HG02610 (cell line): ENCODE measurements around the gene STX4.
"Not testable (repeated sequence)": the region's sequence is repeated elsewhere in the genome, so short reads cannot be mapped to it uniquely, and the experiment has no call there.

ENCODE experiments used
- ATAC-seq: cut with Tn5 transposase; IDR thresholded peaks from one replicate; pipeline ENCODE4 v1.9.1; 2021; ENCODE audit warnings: mild to moderate bottlenecking, moderate library complexity; ENCODE audit not compliant: unreplicated experiment

STX4 gene

DNA sequence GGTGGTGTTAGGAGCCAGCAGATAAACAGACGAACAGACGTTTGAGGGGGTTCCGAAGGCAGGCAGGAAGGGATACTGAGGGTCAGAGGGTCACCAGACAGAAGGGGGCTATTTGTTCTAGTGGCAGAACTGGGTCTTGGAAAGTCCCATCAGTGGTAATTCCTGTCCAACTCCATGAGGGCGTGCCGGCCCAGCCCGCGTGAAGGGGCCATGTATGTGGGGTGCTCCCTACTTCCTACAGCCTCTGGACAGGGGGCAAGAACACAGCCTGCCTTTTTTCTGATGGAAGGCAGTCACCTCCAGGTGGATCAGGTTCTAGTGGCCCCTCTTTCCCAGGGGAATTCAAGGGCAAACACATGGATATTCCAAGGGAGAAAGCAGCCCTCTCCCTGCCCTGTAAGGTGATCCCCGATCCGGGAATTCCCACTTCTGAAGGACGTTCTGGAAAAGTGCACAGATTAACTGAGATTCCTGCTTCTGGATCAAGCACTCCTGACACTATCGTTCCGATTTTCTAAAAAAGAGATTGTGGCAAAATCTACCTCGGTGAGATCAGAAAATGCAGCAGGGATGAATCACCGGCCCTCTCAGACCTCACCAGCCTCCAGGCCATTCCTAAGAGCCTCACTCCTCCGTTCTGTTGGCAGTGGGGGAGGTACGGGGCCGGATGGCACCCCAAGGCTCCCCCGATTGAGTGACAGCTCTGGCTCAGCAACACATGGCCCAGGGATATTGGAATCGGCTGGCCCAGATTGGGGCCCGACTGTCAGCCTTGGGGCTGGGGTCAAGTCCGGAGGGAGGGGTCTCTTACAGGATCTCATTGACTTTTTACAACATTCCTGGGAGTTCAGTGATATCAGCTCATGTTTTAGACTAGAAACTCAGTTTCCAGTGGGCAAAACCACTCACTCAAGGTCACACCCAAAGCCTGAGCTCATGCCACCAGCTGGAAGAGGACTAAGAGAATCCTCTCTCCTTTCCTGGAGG, 35.3 kb upstream of the STX4 start:
- ATAC-seq: no peak

- no peak for ATAC-seq
Measured at GRCh38 chr16:30998852-30999761, 34.3 kb upstream of the STX4 start.

GRCh38 chr16:31000671-31001382, 32.5 kb upstream of the STX4 start:
- ATAC-seq: no peak

DNA sequence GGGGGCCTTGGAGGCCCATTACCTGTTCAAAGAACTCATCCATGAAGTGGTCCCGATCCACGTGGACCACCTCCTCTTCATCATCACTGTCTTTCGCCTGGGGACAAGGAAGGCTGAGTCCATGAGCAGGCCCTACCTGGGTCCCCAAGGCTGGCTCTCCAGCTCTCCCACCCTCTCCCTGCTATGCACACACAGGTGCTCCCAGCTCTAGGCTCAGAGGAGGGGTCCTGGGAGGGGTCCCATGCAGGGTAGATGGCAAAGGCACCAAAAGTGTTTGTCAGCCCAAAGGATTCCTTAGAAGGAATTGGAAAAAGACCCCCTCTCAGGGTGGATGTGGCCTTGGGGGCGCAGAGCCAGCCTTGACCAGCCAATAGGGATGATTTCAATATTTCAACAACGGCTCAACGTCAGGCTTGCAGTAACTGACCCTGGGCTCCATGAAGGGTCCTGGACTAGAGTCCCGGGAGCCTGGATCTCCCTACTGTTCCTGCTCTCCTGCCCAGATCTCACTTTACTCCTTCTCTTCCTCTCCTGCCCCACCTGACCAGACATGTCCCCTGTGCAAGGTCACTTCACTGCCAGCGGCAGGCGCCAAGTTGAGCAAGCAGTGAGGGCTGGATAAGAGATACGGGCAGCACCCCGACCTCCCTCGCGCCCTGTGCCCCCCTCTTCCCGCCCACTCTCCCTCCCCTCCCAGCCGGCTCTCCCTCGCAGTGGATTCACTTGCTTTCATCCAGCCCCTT, 31.7 kb upstream of the STX4 start:
- no peak for ATAC-seq

DNA sequence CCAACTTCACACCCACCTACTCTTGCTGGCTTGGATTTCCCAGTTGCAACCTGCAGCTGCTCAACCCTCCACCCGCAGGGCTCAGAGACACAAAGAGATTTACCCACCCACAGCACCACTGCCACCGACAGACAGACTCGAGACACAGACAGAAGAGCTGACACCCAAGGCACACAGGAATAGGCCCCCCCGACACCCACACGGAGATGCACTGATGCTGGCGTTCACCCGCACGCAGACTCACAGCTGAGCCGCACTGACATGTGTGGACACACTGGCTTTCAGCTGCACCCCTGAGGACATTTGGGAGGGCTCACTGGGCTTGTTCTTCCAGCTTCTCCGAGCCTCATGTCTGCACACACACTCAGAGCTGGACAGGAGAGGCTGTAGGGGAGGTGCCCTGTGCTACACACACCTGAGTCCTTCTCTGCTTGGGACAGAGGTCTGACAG, 31.1 kb upstream of the STX4 start:
- no peak for ATAC-seq

- ATAC-seq: no peak
Measured at GRCh38 chr16:31002862-31003341, 30.5 kb upstream of the STX4 start.

- no peak for ATAC-seq
Measured at GRCh38 chr16:31003744-31004143, 29.6 kb upstream of the STX4 start.

GRCh38 chr16:31004658-31005057, 28.7 kb upstream of the STX4 start:
- no peak for ATAC-seq

- ATAC-seq: no peak
Measured at GRCh38 chr16:31005350-31006085, 27.8 kb upstream of the STX4 start.

DNA sequence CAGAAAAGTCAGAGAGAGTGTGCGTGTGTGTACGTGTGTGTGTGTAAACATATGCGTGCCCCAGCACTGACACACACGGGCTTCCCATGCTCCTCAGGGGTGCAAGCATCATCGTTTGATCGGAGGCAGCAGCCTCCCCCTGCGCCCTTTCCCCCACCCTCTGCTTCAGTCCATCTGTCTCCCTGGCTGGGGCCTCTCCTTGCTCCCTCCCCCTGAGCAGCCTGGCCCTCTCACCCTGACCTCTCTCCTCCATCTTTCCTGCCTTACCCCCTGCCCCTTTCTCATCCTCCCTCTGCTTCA, 27.3 kb upstream of the STX4 start:
- no peak for ATAC-seq

DNA sequence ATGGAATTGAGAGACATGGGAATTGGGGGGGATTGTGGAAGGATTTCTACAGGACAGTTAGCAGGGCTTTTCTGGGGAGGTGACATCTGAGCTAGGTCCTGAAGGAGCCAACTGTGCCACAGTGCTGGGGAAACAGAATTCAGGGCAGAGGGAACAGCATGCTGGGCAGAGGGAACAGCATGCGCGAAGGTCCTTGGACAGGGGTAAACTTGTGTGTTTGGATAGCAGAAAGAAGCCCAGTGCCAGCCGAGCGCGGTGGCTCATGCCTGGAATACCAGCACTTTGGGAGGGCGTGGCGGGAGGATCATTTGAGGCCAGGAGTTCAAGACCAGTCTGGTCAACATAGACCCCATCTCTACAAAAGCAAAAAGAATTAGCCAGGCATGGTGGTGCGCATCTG, 26.8 kb upstream of the STX4 start:
- ATAC-seq: no peak

DNA sequence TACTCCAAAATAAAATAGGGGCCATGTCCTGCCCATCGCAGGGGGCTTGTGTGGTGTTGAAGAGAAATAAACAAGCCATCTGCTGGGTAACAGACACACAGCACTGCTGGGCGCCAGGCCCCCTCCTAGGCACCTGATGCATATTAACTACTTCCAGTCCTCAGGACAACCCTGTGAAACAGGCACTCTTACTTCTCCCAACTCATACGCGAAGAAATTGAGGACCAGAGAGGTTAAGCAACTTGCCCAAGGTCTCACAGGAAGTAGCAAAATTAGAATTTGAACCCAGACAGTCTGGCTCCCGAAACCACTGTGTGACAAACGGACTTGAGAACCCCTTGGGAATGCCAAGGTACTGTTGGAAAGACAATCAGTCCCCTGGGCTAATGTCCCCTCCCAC, 25.7 kb upstream of the STX4 start:
- no peak for ATAC-seq

DNA sequence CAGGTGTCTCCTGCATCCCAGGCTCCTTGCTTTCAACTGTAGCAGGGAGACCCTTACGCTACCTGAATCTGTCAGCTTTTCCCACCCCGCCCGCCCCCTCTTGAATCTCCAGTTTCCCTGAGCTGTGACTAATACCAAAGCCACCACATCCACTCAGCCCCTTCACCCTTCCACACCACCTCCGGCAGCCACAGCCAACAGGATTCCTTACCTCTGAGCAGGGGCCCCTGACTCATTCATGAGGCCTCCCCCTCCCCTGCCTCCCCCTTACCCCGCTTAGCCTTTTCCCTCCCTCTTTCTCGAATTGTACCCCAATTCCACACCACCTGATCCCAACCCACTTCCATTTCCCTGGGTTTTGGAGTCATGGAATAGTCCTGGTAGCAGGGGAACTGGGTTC, 25.2 kb upstream of the STX4 start:
- ATAC-seq: no peak

DNA sequence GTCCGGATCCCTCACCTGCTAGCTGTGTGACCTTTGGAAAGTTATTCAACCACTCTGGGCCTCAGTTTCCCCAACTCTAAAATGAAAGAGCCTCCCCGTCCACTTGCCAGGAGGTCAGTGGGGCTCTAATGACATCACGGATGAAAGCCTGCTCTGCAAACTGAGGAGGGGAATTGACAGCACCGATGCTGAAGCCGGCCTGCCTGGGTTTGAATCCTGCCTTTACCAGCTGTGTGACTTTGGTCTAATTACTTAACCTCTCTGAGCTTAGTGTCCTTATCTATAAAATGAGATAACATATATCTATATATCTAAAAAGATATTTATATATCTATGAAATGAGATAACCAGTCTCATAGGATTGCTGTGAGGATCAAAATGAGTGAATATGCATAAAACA, 24.8 kb upstream of the STX4 start:
- ATAC-seq: no peak

DNA sequence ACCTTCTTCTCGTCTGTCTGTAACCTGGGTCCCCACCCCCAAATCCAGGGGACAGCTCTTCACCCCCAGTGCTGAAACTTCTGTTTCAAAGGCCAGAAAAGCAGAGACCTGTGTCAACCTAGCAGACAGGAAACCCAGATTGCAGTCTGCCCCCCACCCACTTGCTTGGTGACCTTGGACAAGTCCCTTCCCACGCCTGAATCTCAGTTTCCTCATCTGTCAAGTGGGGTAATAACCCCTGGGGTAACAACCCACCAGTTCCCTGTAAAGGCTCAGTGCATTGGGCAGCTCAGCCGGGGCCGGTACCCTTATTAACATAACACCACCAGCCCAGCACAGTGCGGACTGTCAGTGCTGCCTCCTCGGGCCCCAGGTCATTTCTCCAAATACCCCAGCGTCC, 24.2 kb upstream of the STX4 start:
- no peak for ATAC-seq

- ATAC-seq: no peak
Measured at GRCh38 chr16:31009894-31010584, 23.3 kb upstream of the STX4 start.

DNA sequence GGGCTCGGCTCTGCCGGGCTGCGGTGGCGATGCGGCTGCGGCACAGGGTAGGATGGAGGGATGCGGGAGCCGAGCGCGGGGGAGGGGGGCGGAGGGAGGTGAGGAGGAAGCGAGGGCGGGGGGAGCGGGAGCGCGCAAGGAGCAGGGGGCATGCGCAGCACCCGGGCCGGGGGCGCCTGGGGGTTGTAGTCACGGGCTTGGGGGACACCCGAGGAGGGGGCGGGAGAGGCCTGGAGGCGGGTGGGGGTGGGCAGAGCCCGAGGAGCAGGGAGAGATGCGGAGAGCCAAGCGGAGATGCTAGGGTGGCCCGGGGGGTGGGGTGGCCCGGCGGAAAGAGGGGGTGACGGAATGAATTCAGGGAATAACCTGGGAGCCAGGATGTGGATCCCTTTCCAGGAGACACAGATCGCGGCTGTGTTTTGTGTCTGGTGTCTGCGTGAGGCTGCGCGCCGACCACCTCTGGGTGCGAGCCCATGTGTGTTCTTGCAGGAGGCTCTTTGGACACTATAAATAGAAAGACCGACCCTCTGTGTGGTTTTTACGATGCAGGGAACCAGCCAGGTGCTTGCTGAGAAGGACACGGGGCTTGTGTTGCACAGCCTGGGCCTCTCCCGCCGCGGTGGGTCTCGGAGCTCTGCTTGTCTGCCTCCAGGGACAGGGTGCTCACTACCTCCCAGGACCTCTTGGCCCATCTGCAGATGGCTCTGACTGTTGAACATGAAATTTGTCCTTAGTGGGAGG, 22.6 kb upstream of the STX4 start, which contains the start of gene STX1B:
Gene STX1B (minus strand): TSS at position 54 of the 741 bp plus-strand sequence. CDS start 242 bp downstream, outside the sequence.
- ATAC-seq: no peak

DNA sequence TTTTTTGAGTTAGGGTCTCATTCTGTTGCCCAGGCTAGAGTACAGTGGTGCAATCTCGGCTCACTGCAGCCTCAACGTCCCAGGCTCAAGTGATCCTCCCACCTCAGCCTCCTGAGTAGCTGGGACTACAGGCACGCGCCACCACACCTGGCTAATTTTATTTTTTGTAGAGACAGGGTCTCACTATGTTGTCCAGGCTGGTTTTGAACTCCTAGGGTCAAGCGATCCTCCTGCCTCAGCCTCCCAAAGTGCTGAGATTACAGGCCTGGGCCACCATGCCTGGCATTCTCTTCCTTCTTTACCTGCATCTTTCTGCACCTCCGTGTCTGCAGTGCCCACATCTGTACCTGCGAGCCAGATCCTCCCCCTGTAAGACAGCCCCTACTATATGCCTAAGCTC, 21.5 kb upstream of the STX4 start:
- ATAC-seq: not testable (repeated sequence)
